ENCODE data around the gene CLIC5. TPM values are rescaled to one million over a fixed set of nuclear protein-coding genes. Genes with fewer than 3 reads are reported as not detected.
A peak's percentile ranks its signal among the peaks of the same experiment; 100 is the strongest.

Gene CLIC5
- total RNA-seq, 3 donors from 2014 or later, result 3.4 to 5.4 (median 4.9) TPM

GRCh38 chr6:45903959-45904358 is 111.7 kb downstream of the CLIC5 start:
- H3K4me3 ChIP-seq, result no peak overlapping the region
- DNase-seq (ENCODE audit: low spot score in 2 of 2), result no peak
- H3K4me1 ChIP-seq, result no peaks in the 10 kb centered on the region
- no peaks in the 10 kb centered on the region for H3K27me3 ChIP-seq
- no peaks in the 10 kb centered on the region for H3K36me3 ChIP-seq
- no peaks in the 10 kb centered on the region for H3K9me3 ChIP-seq
- intact Hi-C loops (cut with DNase I; ENCODE audit: low total_unique reads), result no loop called here
- no peak for TF ChIP-seq POLR2A (IDR thresholded peaks at IDR 0.05)
- no peak for TF ChIP-seq CTCF (IDR thresholded peaks at IDR 0.05)
- no peak for TF ChIP-seq POLR2AphosphoS5 (IDR thresholded peaks at IDR 0.05)
- no peak overlapping the region for H3K27ac ChIP-seq

- DNase-seq (ENCODE audit: low spot score in 2 of 2), result no peak
- intact Hi-C loops (cut with DNase I; ENCODE audit: low total_unique reads), result no loop called here
- TF ChIP-seq CTCF (IDR thresholded peaks at IDR 0.05) (no peak), POLR2AphosphoS5 (IDR thresholded peaks at IDR 0.05) (no peak), POLR2A (IDR thresholded peaks at IDR 0.05) (no peak)
Measured at GRCh38 chr6:45902984-45903383, 112.7 kb downstream of the CLIC5 start.

GRCh38 chr6:45901767-45902650 is 113.7 kb downstream of the CLIC5 start:
- Histone ChIP-seq H3K27ac (peak overlapping the region; percentile 65 to 69), H3K27me3 (no peaks in the 10 kb centered on the region), H3K36me3 (no peaks in the 10 kb centered on the region), H3K9me3 (no peaks in the 10 kb centered on the region), H3K4me1 (no peaks in the 10 kb centered on the region), H3K4me3 (no peak overlapping the region)
- TF ChIP-seq POLR2AphosphoS5 (IDR thresholded peaks at IDR 0.05) (no peak), POLR2A (IDR thresholded peaks at IDR 0.05) (no peak), CTCF (IDR thresholded peaks at IDR 0.05) (no peak)
- no peak for DNase-seq (ENCODE audit: low spot score in 2 of 2)
- intact Hi-C loops (cut with DNase I; ENCODE audit: low total_unique reads), result no loop called here

More at GRCh38 chr6:45902984-45903383, 112.7 kb downstream of the CLIC5 start:
- Histone ChIP-seq H3K27ac (no peak overlapping the region), H3K4me3 (no peak overlapping the region), H3K9me3 (no peaks in the 10 kb centered on the region), H3K36me3 (no peaks in the 10 kb centered on the region), H3K4me1 (no peaks in the 10 kb centered on the region), H3K27me3 (no peaks in the 10 kb centered on the region)

- no peak for DNase-seq (ENCODE audit: low spot score in 2 of 2)
- no peak for TF ChIP-seq CTCF (IDR thresholded peaks at IDR 0.05)
- TF ChIP-seq POLR2A (IDR thresholded peaks at IDR 0.05), result no peak
- no peak for TF ChIP-seq POLR2AphosphoS5 (IDR thresholded peaks at IDR 0.05)
- Histone ChIP-seq H3K4me3 (no peak overlapping the region), H3K27ac (peak overlapping the region; percentile 65 to 69), H3K27me3 (no peaks in the 10 kb centered on the region), H3K4me1 (no peaks in the 10 kb centered on the region), H3K9me3 (no peaks in the 10 kb centered on the region), H3K36me3 (no peaks in the 10 kb centered on the region)
- intact Hi-C loops (cut with DNase I; ENCODE audit: low total_unique reads), result no loop called here
Measured at GRCh38 chr6:45900808-45901752, 114.6 kb downstream of the CLIC5 start.

- Histone ChIP-seq H3K27me3 (no peaks in the 10 kb centered on the region), H3K36me3 (no peaks in the 10 kb centered on the region), H3K9me3 (no peaks in the 10 kb centered on the region), H3K4me1 (no peaks in the 10 kb centered on the region), H3K4me3 (no peak overlapping the region), H3K27ac (peak overlapping the region in 1 of 2 donors; percentile 25)
- intact Hi-C loops (cut with DNase I; ENCODE audit: low total_unique reads), result no loop called here
- DNase-seq (ENCODE audit: low spot score in 2 of 2), result no peak
- TF ChIP-seq POLR2AphosphoS5 (IDR thresholded peaks at IDR 0.05) (no peak), POLR2A (IDR thresholded peaks at IDR 0.05) (no peak), CTCF (IDR thresholded peaks at IDR 0.05) (no peak)
Measured at GRCh38 chr6:45899683-45899946, 116.0 kb downstream of the CLIC5 start.
